Mucosa of descending colon (tissue), 3 donors: Measurements from ENCODE around the gene ATP6AP2. TPM values are rescaled to one million over a fixed set of nuclear protein-coding genes. Genes with fewer than 3 reads are reported as not detected.
A peak's percentile ranks its signal among the peaks of the same experiment; 100 is the strongest.

ENCODE experiments used
- ATAC-seq: fragments of 200-7000 bp; cut with Tn5 transposase; one replicate; pipeline ENCODE4 v1.9.1; 2020; ENCODE audit warnings: mild to moderate bottlenecking, moderate library complexity
- DNase-seq, 3 donors: peaks; one replicate each; pipeline ENCODE4 v3.0.0-alpha.2; 2020
- H3K36me3 ChIP-seq: fragments of 200-600 bp; one replicate; pipeline ENCODE4 v1.8.0; 2021; ENCODE audit warnings: low read depth, mild to moderate bottlenecking
- H3K4me1 ChIP-seq: fragments of 200-600 bp; one replicate; pipeline ENCODE4 v1.8.0; 2021; ENCODE audit warnings: low read depth, mild to moderate bottlenecking
- H3K4me3 ChIP-seq: fragments of 200-600 bp; one replicate; pipeline ENCODE4 v1.8.0; 2021; ENCODE audit warnings: mild to moderate bottlenecking
- H3K9me3 ChIP-seq: fragments of 200-600 bp; one replicate; pipeline ENCODE4 v1.8.0; 2021; ENCODE audit warnings: mild to moderate bottlenecking
- intact Hi-C, 2 donors: fragments of 100-400 bp; cut with DNase I in 1 of 2; cut with micrococcal nuclease in 1 of 2; formaldehyde crosslinking; loops; one replicate each; pipeline versions ENCODE4 v1.11.0 to v1.11.1; 2022; cut with DNase I, micrococcal nuclease
- total RNA-seq, 3 donors: library from RNA; stranded (reverse); fragmentation: NEBNext Ultra II Directional in 2 of 3; extraction: Animal tissue kit (Norgen Biotek cat#: 25700) in 2 of 3; gene quantifications; one replicate each; pipeline versions ENCODE4 v1.2.1 to v1.2.4, GENCODE V29; 2021 to 2023
- TF ChIP-seq, protein P1 (sequence below): fragments of 200-600 bp; IDR thresholded peaks from one replicate; pipeline ENCODE4 v1.8.0; 2022; ENCODE audit warnings: antibody characterized with exemption, mild to moderate bottlenecking
- donor health status: DM: no; HTN: no; CAD: no; lungs with moderate emphysema.
- donor health status: DM: no; HTN: no; CAD: no.
- donor health status: DM: no; HTN: yes; CAD: no.

Gene ATP6AP2
- total RNA-seq, 3 donors from 2014 or later = 81.1 to 94.2 (median 87.3) TPM

GRCh38 chrX:40539214-40540142, 41.3 kb upstream of the ATP6AP2 start:
- H3K4me1 ChIP-seq = no peaks in the 10 kb centered on the region
- no peaks in the 10 kb centered on the region for H3K9me3 ChIP-seq
- TF ChIP-seq, protein P1, sequence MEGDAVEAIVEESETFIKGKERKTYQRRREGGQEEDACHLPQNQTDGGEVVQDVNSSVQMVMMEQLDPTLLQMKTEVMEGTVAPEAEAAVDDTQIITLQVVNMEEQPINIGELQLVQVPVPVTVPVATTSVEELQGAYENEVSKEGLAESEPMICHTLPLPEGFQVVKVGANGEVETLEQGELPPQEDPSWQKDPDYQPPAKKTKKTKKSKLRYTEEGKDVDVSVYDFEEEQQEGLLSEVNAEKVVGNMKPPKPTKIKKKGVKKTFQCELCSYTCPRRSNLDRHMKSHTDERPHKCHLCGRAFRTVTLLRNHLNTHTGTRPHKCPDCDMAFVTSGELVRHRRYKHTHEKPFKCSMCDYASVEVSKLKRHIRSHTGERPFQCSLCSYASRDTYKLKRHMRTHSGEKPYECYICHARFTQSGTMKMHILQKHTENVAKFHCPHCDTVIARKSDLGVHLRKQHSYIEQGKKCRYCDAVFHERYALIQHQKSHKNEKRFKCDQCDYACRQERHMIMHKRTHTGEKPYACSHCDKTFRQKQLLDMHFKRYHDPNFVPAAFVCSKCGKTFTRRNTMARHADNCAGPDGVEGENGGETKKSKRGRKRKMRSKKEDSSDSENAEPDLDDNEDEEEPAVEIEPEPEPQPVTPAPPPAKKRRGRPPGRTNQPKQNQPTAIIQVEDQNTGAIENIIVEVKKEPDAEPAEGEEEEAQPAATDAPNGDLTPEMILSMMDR = no peak
- intact Hi-C loops = no loop called here
- ATAC-seq (peak; percentile 74), DNase-seq (peak; percentile 41 to 62 (median 43))
- no peak overlapping the region for H3K4me3 ChIP-seq
- H3K36me3 ChIP-seq = no peaks in the 10 kb centered on the region

DNA sequence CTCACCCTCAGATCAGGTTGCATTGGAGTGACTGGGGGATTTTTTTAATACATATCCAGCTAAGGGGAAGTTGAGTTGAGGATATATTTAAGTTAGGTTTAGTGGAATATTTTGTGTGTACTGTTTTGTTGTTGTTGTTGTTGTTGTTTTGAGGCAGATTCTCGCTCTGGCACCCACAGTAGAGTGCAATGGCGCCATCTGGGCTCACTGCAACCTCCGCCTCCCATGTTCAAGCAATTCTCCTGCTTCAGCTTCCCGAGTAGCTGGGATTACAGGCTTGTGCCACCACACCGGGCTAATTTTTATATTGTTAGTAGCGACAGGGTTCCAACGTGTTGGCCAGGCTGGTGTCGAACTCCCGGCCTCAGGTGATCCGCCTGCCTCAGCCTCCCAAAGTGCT, 38.6 kb upstream of the ATP6AP2 start:
- no peak for ATAC-seq
- Histone ChIP-seq H3K4me3 (no peak overlapping the region), H3K4me1 (no peaks in the 10 kb centered on the region), H3K36me3 (no peaks in the 10 kb centered on the region), H3K9me3 (no peaks in the 10 kb centered on the region)
- TF ChIP-seq, protein P1 = no peak
- no peak for DNase-seq
- intact Hi-C loops = no loop called here

DNA sequence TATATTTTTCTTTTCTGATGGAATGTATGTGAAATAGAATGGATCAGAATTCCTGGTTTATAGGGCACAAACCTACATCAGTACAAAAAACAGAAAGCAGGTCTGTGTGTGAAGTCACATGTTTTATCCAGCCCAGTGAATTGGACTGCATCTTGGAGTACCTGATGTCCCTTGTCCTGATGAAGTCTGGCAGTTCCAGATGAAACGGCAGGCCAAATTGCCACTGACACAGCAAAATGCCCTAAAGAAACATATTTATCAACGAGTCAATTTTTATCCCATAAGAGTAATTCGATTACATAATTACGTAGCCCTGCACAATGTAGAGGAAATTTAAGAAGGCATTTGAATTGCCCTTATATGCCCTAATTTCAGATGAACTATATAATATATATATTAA, 37.8 kb upstream of the ATP6AP2 start:
- no peak for DNase-seq
- intact Hi-C loops = no loop called here
- TF ChIP-seq, protein P1 = no peak

DNA sequence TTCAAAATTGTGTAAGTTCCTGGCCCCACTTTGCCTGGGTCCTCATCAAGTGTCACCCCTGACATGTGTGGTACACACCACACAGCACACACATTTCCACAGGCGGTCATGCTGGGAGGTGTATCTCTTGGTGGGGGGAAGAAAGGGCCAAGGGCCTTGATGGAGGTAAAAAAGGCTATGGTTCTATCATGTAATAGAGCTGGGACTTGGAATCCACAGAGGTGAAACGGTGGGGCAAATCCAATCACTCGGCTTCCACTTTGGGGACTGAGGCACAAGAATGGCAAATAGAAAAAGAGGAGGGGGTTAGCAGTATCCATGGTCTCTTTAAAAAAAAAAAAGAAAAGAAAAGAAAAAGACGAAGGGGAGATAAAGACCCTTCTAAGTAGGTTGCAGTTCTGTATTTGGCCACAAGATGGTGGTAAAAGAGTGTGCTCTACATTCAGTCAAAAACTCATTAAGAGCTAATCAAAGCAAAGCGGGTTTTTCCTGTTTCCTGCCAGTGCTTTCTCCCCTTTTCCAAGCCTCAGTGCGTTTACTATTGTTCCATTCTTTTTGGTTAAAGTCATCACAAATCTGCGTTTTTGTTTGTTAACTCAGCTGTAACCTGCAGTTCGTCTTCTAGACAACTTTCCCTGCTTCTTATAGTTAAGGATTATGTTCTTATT, 37.0 kb upstream of the ATP6AP2 start:
- H3K4me1 ChIP-seq = no peaks in the 10 kb centered on the region
- intact Hi-C loops = no loop called here

More for the DNA sequence above, 37.8 kb upstream of the ATP6AP2 start:
- no peak overlapping the region for H3K4me3 ChIP-seq
- H3K9me3 ChIP-seq = no peaks in the 10 kb centered on the region
- ATAC-seq = no peak
- no peaks in the 10 kb centered on the region for H3K4me1 ChIP-seq
- H3K36me3 ChIP-seq = no peaks in the 10 kb centered on the region

More for the DNA sequence above, 37.0 kb upstream of the ATP6AP2 start:
- no peaks in the 10 kb centered on the region for H3K36me3 ChIP-seq
- TF ChIP-seq, protein P1 = no peak
- DNase-seq (peak in 1 of 3 donors; percentile 39), ATAC-seq (peak; percentile 55)
- no peaks in the 10 kb centered on the region for H3K9me3 ChIP-seq
- H3K4me3 ChIP-seq = no peak overlapping the region
